Esophagus muscularis mucosa (tissue), 4 donors: ENCODE measurements around the gene GSC2. TPM values are rescaled to one million over a fixed set of nuclear protein-coding genes. Genes with fewer than 3 reads are reported as not detected.

ENCODE experiments used
- DNase-seq: peaks from one replicate; pipeline ENCODE4 v3.0.0-alpha.2; 2017; ENCODE audit errors: extremely low spot score
- H3K27ac ChIP-seq, 4 donors: fragments of 200-600 bp; sonication (generic); replicated peaks in 1 of 4; 1 replicate in 3 of 4; 2 replicates in 1 of 4; pipeline ENCODE4 v1.5.1; 2016 to 2019; ENCODE audit warnings: mild to moderate bottlenecking in 1 of 4
- H3K27me3 ChIP-seq, 4 donors: fragments of 200-600 bp; sonication (generic); one replicate each; pipeline versions ENCODE4 v1.5.1 to v1.6.0; 2016 to 2019
- H3K36me3 ChIP-seq, 4 donors: fragments of 200-600 bp; sonication (generic); one replicate each; pipeline ENCODE4 v1.5.1; 2016 to 2019
- H3K4me1 ChIP-seq, 4 donors: fragments of 200-600 bp; sonication (generic); one replicate each; pipeline ENCODE4 v1.5.1; 2016 to 2019
- H3K4me3 ChIP-seq, 4 donors: fragments of 200-600 bp; sonication (generic); 1 replicate in 2 of 4; 2 replicates in 2 of 4; pipeline ENCODE4 v1.5.1; 2016 to 2019; ENCODE audit warnings: mild to moderate bottlenecking in 4 of 4, moderate library complexity in 1 of 4
- H3K9me3 ChIP-seq, 4 donors: fragments of 200-600 bp; sonication (generic); 1 replicate in 3 of 4; 2 replicates in 1 of 4; pipeline ENCODE4 v1.5.1; 2016 to 2019
- EP300 ChIP-seq: sonication (generic); formaldehyde crosslinking; IDR thresholded peaks from one replicate; pipeline ENCODE4 v1.6.1; 2017; ENCODE audit warnings: antibody characterized with exemption
- POLR2A ChIP-seq: fragments of 450-650 bp; IDR thresholded peaks from one replicate; pipeline ENCODE4 v1.6.1; 2017; ENCODE audit warnings: antibody characterized with exemption, moderate library complexity, mild to moderate bottlenecking, low read depth
- POLR2AphosphoS5 ChIP-seq, 2 donors: sonication (generic); formaldehyde crosslinking; IDR thresholded peaks; one replicate each; pipeline ENCODE4 v1.6.1; 2017; ENCODE audit warnings: antibody characterized with exemption in 2 of 2
- WGBS: methylation state at CpG from one replicate; pipeline ENCODE4 v1.1.5; 2018; 5-methylcytosine and 5-hydroxymethylcytosine counted together
- intact Hi-C: fragments of 100-400 bp; cut with DNase I; formaldehyde crosslinking; loops from one replicate; pipeline ENCODE4 v1.15.1; 2023
- total RNA-seq, 4 donors: library from RNA; depleted of rRNA; stranded (reverse); fragments of >200 nt; gene quantifications; one replicate each; pipeline versions ENCODE4 v1.1.0 to v1.2.1, GENCODE V29; 2016
- TF ChIP-seq, protein P1 (sequence below), 3 experiments: fragments of 200-600 bp in 2 of 3; fragments of 450-650 bp in 1 of 3; sonication (generic) in 2 of 3; IDR thresholded peaks; one replicate each; pipeline ENCODE4 v1.5.1; 2017 to 2019; ENCODE audit warnings: antibody characterized with exemption in 3 of 3, mild to moderate bottlenecking in 2 of 3, moderate library complexity in 1 of 3

Gene GSC2
- total RNA-seq, 4 donors from 2014 or later, result not detected

- WGBS, result 82% methylated on average over 16 of the region's 21 CpGs
- H3K4me1 ChIP-seq, result peaks cover 56 to 79% (median 74%) of the 10 kb centered on the region in 4 donors
Measured at GRCh38 chr22:19175602-19176174, 25.6 kb upstream of the GSC2 start.

GRCh38 chr22:19175026-19175601, 25.0 kb upstream of the GSC2 start:
- H3K4me1 ChIP-seq, result peaks cover 61 to 85% (median 80%) of the 10 kb centered on the region in 4 donors
- peaks cover 0 to under 1% (median 0%) of the 10 kb centered on the region in 4 donors for H3K27me3 ChIP-seq
- peaks cover 0 to 9% (median 0%) of the 10 kb centered on the region in 4 donors for H3K36me3 ChIP-seq
- TF ChIP-seq, protein P1, sequence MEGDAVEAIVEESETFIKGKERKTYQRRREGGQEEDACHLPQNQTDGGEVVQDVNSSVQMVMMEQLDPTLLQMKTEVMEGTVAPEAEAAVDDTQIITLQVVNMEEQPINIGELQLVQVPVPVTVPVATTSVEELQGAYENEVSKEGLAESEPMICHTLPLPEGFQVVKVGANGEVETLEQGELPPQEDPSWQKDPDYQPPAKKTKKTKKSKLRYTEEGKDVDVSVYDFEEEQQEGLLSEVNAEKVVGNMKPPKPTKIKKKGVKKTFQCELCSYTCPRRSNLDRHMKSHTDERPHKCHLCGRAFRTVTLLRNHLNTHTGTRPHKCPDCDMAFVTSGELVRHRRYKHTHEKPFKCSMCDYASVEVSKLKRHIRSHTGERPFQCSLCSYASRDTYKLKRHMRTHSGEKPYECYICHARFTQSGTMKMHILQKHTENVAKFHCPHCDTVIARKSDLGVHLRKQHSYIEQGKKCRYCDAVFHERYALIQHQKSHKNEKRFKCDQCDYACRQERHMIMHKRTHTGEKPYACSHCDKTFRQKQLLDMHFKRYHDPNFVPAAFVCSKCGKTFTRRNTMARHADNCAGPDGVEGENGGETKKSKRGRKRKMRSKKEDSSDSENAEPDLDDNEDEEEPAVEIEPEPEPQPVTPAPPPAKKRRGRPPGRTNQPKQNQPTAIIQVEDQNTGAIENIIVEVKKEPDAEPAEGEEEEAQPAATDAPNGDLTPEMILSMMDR (IDR thresholded peaks at IDR 0.05), result no peak
- TF ChIP-seq POLR2A (no peak), POLR2AphosphoS5 (IDR thresholded peaks at IDR 0.05) (no peak), EP300 (no peak)
- intact Hi-C loops, result loop anchor here (5.0 kb wide), 2 partner anchors 33 to 257 kb away; partner anchors contain the start of genes ESS2, HIRA and MRPL40
- WGBS, result 60% methylated on average over 5 of the region's 7 CpGs
- H3K4me3 ChIP-seq, result no peak overlapping the region
- peak overlapping the region in 3 of 4 donors; percentile 3 to 36 (median 28) for H3K27ac ChIP-seq
- no peaks in the 10 kb centered on the region for H3K9me3 ChIP-seq
- no peak for DNase-seq

More at GRCh38 chr22:19175602-19176174, 25.6 kb upstream of the GSC2 start:
- DNase-seq, result no peak
- Histone ChIP-seq H3K27ac (no peak overlapping the region), H3K4me3 (no peak overlapping the region), H3K27me3 (no peaks in the 10 kb centered on the region), H3K9me3 (no peaks in the 10 kb centered on the region), H3K36me3 (peaks cover 0 to 9% (median 0%) of the 10 kb centered on the region in 4 donors)
- TF ChIP-seq POLR2AphosphoS5 (IDR thresholded peaks at IDR 0.05) (no peak), POLR2A (no peak), EP300 (no peak)
- TF ChIP-seq, protein P1 (IDR thresholded peaks at IDR 0.05), result no peak
- intact Hi-C loops, result loop anchor here (5.0 kb wide), 2 partner anchors 33 to 257 kb away; partner anchors contain the start of genes ESS2, HIRA and MRPL40

DNA sequence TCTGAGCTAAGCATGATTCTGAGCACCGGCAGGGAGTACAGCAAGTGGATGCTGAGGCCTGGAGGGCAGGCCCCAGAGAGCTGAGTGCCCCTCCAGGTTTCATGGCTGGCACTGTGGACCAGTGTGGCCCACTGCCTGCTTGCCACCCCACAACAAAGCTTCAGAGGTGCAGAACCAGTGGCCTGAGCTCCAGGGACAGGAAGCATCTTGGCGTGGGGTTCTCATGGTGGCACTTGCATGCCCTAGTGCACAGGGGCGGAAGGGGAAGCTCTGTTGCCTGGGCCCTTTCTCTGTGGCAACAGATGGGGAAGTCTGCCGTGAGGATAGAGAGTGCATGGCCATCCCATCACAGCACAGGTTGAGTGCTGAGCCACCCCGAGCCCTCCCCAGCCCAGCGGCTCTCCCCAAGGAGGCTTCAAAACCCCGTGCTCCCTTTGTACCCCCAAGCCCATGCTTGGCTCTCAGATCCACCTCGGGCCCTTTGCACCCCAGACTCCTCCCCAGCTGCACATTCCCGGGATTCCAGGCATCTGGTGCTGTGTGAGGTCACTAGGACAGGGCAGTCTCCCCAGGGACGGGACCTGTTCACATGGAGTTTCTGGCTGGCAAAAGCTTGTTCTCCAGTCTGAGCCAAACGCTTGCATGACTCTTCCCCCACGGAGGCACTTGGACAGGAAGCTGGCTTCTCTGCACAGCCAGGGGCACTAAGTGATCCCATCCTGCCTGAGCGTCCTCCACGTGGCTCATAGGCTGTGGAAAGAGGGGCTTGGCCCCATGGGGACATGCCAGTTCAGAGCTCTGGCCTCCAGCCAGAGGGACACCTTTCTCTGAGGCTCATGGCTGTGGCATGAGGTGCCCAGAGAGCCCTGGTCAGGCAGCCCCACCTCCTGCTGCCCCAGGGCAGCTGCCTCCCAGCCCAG, 24.3 kb upstream of the GSC2 start:
- Histone ChIP-seq H3K27ac (peak overlapping the region in 3 of 4 donors; percentile 13 to 36 (median 28)), H3K9me3 (no peaks in the 10 kb centered on the region), H3K36me3 (peaks cover 0 to 9% (median 0%) of the 10 kb centered on the region in 4 donors), H3K4me3 (no peak overlapping the region), H3K4me1 (peaks cover 69 to 87% (median 83%) of the 10 kb centered on the region in 4 donors), H3K27me3 (peaks cover 0 to 8% (median 2%) of the 10 kb centered on the region in 4 donors)
- TF ChIP-seq EP300, result no peak
- TF ChIP-seq, protein P1 (IDR thresholded peaks at IDR 0.05), result no peak
- TF ChIP-seq POLR2A, result no peak
- no peak for TF ChIP-seq POLR2AphosphoS5 (IDR thresholded peaks at IDR 0.05)
- intact Hi-C loops, result loop anchor here (5.0 kb wide), 2 partner anchors 32 to 258 kb away; partner anchors contain the start of genes ESS2, HIRA and MRPL40
- WGBS, result 56% methylated on average over 3 of the region's 14 CpGs
- DNase-seq, result no peak

DNA sequence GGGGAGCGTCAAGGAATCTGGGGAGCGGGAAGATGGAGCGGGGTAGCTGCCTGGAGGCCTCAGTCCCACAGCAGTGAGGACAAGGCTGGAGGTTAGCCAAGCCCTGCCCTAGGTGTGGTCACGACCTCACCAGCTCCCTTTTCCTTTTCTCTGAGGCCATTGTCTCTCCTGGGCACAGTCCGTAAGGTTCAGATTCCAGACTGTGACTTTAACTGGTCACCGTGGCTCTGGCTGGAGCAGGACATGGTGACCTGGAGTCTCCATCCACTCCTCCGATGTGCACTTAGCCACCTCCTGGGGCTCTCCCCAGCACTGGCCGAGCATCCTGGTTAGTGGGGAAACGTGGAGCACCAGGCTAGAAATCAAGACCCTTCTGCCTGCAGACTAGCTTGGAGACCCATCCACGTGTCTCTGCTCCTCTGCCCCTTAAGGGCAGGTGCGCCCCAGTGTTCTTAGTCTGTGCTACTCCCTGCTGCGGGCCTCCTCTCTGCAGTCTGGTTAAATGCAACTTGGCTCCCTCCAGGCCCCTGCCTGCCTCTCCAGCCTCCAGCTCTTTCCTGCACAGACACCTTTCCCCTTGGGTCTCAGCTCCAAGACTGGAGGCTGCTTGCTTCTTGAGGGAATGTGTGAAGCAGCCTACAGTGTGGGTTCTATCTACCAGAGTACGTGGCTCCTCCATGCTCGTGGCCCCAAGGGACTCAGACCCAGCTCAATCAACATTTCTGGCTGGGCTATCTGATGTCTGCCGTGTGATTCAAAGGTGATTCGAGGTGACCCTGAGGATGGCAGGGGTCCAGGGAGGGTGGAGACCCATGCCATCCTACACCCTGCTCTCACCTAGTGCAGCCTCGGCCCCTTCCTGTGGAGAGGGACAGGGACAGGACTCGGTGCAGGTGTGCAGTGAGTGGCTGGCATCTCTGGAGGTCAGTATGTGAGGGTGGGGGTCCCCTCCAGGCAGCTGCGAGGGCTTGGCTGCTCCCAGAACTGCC, 23.2 kb upstream of the GSC2 start:
- WGBS, result 75% methylated on average over 16 of the region's 19 CpGs
- H3K36me3 ChIP-seq, result peaks cover 0 to 9% (median 0%) of the 10 kb centered on the region in 4 donors
- H3K27ac ChIP-seq, result peak overlapping the region in 2 of 4 donors; percentile 28 to 92
- no peaks in the 10 kb centered on the region for H3K9me3 ChIP-seq
- DNase-seq, result no peak
- H3K4me1 ChIP-seq, result peaks cover 73 to 87% (median 82%) of the 10 kb centered on the region in 4 donors
- TF ChIP-seq POLR2A, result no peak
- TF ChIP-seq, protein P1 (IDR thresholded peaks at IDR 0.05), result no peak
- TF ChIP-seq POLR2AphosphoS5 (IDR thresholded peaks at IDR 0.05), result no peak
- no peak for TF ChIP-seq EP300
- peaks cover 0 to 18% (median 10%) of the 10 kb centered on the region in 4 donors for H3K27me3 ChIP-seq
- peak overlapping the region in 1 of 4 donors; percentile 69 for H3K4me3 ChIP-seq
- intact Hi-C loops, result no loop called here
